GM12873 (cell line): ENCODE data around the gene NFIB.

ENCODE experiments used
- TF ChIP-seq, protein P1 (sequence below): IDR thresholded peaks from 2 replicates; pipeline ENCODE4 v1.5.1; 2012; ENCODE audit warnings: low read depth, mild to moderate bottlenecking, moderate library complexity, low read length, control low read depth; ENCODE audit not compliant: insufficient read depth; ENCODE audit errors: missing control alignments

NFIB gene

DNA sequence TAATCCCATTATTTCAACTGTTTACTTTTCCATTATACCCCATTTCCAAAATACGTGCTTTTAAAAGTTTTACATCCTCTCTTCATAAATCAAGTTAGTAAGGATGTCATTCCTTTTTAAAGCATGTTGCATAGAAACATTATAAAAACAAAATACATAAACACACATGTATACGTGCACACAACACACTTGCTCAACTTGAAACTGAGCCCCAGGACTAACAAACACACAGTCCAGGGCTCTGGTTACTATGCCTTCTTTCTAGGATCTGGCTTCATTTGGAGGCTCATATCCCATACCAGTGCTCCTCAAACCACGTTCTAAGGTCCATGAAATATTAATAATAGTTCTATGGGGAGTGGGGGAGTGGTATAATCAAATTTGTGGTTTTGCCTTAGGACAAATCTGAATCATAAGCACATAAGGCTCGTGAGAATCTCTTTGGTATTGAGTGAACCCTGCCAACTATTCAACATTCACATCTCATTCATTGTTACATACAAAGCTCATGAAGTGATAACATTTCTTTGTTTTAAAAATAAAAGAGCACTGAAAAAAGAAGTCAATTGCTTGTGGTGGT is 55.2 kb downstream of the NFIB start:
- TF ChIP-seq, protein P1, sequence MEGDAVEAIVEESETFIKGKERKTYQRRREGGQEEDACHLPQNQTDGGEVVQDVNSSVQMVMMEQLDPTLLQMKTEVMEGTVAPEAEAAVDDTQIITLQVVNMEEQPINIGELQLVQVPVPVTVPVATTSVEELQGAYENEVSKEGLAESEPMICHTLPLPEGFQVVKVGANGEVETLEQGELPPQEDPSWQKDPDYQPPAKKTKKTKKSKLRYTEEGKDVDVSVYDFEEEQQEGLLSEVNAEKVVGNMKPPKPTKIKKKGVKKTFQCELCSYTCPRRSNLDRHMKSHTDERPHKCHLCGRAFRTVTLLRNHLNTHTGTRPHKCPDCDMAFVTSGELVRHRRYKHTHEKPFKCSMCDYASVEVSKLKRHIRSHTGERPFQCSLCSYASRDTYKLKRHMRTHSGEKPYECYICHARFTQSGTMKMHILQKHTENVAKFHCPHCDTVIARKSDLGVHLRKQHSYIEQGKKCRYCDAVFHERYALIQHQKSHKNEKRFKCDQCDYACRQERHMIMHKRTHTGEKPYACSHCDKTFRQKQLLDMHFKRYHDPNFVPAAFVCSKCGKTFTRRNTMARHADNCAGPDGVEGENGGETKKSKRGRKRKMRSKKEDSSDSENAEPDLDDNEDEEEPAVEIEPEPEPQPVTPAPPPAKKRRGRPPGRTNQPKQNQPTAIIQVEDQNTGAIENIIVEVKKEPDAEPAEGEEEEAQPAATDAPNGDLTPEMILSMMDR: no peak

DNA sequence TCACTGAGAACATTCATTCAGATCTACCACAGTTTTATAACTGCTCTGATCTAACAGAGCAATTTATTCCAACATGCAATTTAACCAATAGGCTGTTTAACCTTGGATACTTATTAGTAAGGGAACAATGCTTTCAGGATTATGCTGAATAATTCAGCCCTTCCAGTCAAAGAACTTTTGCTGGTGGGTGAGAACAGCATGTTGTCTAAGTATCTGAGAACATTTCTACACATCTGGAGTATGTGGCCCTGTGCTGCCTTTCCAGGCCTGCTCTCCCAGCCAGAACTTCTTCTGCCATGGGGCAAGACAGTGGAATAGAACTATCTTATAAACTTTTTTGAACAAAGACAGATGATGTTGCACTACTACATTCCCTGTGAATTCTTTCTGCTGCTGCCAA is 55.8 kb downstream of the NFIB start:
- TF ChIP-seq, protein P1: no peak

DNA sequence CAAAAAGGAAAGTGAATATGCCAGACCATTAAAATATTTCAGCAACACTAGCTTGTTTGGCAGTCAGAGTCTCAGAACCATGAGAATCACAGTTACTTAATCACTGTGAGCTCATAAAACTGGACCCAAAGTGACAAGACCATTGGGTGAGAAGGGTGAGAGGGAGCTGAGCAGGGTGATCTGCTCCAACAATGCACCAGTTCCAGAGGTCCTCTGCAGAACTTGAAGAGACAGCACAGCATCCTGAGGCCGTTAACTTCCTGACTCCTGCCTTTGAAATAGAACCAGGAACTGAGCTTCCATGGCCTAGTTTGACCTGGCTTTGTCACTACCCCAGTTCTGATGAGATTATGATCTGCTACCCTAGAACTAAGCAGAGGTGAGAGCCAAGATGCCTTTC is 57.4 kb downstream of the NFIB start:
- TF ChIP-seq, protein P1: no peak

DNA sequence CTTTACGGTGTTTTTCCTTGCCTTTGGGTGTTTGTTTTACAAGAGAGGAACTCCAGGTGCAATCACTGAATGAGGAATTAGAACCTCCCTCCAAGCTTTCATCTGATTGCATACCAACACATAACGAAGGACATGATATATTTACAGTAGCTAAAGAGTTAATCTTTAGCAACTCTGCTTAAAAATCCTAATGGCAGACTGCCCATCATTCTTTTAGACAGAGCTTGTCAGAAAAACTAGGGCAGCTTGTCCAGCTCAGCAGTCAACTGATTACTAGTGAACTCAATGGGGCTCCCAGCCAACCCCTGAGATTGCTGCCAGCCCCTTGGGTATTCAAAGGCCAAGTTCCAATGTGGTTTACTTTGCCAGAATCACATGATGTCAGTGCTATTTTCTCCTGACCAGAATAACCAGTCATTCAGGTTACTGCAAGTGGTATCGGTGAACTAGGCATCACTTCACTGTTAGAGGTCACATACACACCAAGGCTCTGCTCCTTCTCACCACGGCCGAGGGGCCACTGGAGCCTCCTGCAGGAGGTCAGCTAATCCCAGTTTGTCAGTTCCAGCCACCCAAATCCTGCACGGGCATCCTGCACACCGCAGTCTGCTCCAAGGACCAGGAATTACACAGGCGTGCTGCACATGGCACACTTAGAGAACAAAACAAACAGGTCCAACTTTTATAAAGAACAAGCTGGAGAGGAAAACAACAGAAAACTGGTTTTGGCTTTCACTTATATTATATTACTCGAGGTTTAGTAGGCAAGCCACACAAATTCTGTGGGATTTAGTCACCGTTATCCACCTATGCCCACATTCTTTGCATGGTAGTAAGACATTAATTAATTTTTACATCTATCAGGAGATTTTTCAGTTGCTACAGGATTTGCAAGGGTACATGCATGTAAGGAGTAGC is 62.5 kb downstream of the NFIB start:
- TF ChIP-seq, protein P1: no peak

DNA sequence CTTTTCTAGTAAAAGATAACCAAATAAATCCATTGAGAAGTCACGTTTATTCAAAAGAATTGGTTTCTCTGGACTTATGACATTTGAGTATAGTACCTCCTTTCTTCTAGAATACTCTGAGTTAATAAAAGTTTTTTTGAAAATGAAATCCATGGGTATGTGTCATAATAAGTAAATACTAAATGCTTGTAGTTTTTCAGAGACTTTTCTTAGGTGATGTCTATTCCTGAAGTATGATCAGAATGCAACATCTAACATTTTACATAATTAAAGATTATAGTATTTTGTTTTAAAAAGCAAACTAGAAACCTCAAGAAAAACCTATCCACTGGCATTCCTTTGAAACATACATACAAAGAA is 63.2 kb downstream of the NFIB start:
- TF ChIP-seq, protein P1: no peak

DNA sequence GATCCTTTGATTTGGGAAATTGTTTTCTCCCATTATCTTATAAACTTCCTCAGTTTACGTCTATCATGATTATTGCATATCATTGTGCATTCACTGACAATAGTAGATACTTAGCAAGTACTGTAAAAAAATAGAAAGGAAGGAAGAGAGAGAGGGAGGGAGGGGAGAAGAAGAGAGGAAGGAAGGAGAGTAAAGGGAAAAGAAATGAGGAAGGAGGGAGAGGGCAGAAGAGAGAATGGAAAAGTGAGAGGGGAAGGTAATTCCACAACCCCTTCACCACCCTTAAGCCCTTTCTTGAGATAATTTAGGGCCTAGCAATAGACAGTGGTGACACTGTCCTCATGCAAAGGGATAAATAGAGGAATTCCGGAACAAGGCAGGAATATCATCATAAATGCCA is 64.4 kb downstream of the NFIB start:
- TF ChIP-seq, protein P1: no peak

DNA sequence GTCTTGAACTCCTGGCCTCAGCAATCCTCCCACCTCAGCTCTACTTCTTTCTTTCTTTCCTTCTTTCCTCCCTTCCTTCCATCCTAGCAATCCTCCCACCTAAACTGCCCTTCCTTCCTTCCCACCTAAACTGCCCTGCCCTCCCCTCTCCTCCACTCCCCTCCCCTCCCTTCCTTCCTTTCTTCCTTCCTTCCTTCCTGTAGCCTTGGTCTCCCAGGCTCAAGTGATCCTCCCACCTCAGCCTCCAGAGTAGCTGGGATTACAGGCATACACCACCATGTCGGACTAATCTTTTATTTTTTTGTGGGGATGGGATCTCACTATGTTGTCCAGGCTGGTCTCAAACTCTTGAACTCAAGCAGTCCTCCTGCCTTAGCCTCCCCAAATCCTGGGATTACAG is 65.8 kb downstream of the NFIB start:
- TF ChIP-seq, protein P1: no peak
